ENCODE results near the gene OR52N1.

Gene OR52N1

GRCh38 chr11:5791165-5791564, at the start of gene OR52N1:
OR52N1 (minus strand) TSS chr11:5791265; CDS start chr11:5788816, 2,449 bp downstream.
- FAIRE-seq = no peak

DNA sequence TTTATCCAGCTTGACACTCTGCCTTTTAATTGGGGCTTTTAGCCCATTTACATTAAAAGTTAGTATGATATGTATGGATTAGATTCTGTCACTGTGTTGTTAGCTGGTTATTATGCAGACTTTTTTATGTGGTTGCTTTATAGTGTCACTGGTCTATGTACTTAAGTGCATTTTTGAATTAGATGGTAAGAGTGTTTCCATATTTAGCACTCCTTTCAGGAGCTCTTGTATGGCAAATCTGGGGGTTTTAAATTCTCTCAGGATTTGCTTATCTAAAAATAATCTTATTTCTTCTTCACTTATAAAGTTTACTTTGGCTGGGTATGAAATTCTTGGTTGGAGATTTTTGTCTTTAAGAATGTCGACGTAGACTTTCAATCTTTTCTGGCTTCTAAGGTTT, 46.6 kb upstream of the OR52N1 start:
- no peak for FAIRE-seq

- FAIRE-seq = no peak
Observed at GRCh38 chr11:5833446-5833845, 42.4 kb upstream of the OR52N1 start.

DNA sequence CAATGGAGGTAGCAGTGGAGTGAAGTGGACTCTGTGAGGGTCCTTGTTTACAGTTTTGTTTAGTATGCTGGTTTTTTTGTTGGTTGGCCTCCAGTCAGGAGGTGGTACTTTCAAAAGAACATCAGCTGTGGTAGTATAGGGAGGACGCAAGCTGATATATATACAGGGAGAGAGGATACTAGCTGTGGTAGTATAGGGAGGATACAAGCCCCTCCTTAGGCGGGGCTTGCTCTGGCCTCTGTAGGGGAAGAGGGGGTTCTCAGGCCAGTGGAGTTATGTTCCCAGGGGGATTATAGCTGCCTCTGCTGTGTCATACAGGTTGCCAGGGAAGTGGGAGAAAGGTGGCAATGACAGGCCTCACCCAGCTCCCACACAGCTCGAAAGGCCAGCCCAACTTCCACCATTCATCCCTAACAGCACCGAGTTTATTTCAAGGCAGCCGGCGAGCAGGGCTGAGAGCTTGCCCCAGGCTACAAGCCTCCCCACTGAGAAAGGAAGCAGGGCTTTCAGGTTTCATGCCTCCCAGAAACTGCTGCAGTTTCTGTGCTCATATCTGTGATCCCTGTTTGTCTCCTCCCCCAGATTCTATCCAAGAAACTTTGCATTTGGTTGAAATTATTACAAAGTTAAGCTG, 40.2 kb upstream of the OR52N1 start:
- no peak for FAIRE-seq

DNA sequence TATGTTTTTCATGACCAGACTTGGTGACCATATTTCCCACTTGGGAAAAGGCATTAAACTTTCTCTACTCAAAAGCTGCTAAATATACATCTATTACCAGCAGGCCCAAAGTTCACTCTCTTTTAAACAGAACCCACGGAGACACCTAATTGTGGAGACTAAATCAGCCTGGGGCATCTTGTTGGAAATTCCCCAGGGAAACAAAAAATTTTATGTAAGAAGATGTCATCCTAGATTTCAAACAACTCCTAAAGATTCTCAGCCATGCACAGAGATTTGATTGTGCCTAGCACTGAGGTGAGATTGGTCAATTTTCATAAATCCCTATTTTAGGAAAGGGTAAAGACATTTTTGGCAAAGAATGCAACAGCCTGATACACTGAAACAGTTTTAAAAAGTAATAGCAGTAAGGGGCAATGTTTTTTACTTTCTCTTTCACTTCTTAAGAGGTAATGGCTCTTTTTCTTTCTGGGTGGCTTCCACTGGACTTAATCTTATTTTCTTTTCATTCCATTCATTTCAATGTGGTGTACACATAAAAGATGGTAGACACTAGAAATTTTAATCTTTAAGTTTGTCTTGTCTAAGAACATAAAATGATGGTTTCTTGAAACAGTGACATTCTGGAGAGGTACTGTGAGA, 27.3 kb upstream of the OR52N1 start:
- FAIRE-seq = no peak

GRCh38 chr11:5815534-5815933, 24.5 kb upstream of the OR52N1 start:
- no peak for FAIRE-seq

- no peak for FAIRE-seq
Observed at GRCh38 chr11:5809905-5810795, 19.1 kb upstream of the OR52N1 start.

- no peak for FAIRE-seq
Observed at GRCh38 chr11:5809122-5809519, 18.1 kb upstream of the OR52N1 start.

GRCh38 chr11:5808500-5809121, 17.5 kb upstream of the OR52N1 start, which contains the start of gene OR52N2:
OR52N2 (plus strand) TSS chr11:5808924; CDS start chr11:5820336, 11,412 bp downstream.
- no peak for FAIRE-seq

- no peak for FAIRE-seq
Observed at GRCh38 chr11:5807580-5807979, 16.5 kb upstream of the OR52N1 start.

- FAIRE-seq = no peak
Observed at GRCh38 chr11:5803982-5804381, 12.9 kb upstream of the OR52N1 start.

DNA sequence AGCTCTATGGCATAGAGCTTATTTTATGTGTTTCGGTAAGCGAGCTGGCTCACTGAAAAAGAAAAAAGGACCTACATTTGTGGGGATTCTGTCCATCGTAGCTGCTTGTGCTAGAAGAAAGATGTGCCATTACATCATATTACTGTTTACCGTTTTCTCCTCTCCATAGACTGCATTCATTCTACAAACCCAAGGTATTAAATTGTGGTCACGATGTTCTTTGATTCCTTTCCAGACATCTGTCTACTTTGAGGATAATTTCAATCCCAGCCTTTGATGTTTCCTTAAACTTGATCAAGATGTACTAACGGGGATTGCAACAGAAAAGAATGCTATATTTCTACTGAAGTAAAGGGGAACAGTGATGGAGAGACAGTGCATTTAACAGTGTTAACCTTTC, 5.5 kb upstream of the OR52N1 start:
- FAIRE-seq = no peak

DNA sequence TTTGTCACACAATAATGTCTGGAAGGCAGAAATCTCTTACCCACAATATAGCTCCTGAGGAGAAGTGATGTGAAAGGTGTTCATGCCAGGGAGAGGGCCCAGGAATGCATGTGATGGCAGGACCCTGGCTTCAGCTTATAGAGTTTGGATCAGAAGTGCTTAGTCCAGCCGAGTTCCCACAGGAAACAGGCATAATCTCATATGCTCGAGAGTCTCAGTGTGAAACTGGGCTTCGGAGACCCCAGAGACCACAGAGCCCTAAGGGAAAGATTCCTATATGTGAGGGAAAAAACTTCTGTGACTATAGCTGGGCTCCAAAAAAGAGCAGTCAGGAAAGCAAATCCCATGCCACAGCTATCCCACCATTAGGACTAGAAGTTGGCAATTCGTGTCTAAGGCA, 7.8 kb downstream of the OR52N1 start, which contains the start of gene OR52N5:
TSS of gene OR52N5 (minus strand) at position 101 of the 400 bp plus-strand sequence. CDS start 4,721 bp downstream, outside the sequence.
- no peak for FAIRE-seq

- FAIRE-seq = no peak
Observed at GRCh38 chr11:5767056-5767455, 24.0 kb downstream of the OR52N1 start.

DNA sequence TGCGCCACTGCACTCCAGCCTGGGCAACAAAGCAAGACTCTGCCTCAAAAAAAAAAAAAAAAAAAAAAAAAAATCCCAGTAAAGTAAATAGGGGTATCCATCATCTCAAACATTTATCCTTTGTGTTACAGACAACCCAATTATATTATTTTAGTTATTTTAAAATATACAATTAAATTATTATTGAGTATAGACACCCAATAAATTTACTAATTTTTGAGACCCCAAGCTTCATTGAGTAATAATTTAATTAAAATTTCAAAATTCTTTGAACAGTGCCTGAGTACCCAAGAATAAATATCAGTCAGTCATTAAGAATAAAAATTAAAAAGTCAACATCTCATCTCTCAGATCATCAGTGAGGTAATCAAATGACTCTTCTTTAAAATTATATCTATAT, 37.1 kb downstream of the OR52N1 start, which contains the start of gene OR52N4:
TSS of gene OR52N4 (plus strand) at position 301 of the 400 bp plus-strand sequence. CDS start 498 bp downstream, outside the sequence.
- FAIRE-seq = no peak

GRCh38 chr11:5749836-5750235, 41.2 kb downstream of the OR52N1 start:
- FAIRE-seq = no peak

- FAIRE-seq = no peak
Observed at GRCh38 chr11:5746614-5747013, 44.5 kb downstream of the OR52N1 start.

DNA sequence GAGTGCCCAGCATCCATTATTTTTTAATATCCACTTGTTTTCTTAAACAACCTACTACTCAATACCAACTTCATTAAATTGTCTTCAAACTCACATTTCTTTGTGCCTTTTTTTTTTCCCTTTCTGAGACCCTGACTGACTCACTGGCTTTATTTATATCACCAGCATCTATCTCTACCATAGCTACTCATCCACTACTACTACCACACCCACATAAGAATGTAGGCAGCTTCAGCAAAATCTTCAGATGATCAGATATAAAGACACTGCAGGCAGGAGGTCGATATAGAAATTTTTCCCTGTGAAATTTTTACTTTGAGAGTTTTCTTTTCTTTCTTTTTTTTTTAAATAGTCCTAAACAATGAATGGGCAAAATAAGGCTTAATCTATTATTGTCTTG, 52.6 kb downstream of the OR52N1 start:
- FAIRE-seq = no peak

- no peak for FAIRE-seq
Observed at GRCh38 chr11:5737670-5738392, 53.2 kb downstream of the OR52N1 start.

DNA sequence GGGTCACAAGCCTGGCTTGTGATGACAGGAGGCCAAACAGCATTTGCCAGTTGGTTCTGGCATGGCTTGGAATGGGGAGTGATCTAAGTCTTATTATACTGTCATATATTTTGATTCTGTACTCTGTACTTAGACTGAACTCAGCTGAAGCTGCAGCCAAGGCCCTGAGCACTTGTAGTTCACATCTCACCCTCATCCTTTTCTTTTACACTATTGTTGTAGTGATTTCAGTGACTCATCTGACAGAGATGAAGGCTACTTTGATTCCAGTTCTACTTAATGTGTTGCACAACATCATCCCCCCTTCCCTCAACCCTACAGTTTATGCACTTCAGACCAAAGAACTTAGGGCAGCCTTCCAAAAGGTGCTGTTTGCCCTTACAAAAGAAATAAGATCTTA, 54.0 kb downstream of the OR52N1 start:
- FAIRE-seq = no peak

All from TTC549 (cell line).